ENCODE measurements around the gene GIPR. TPM values are rescaled to one million over a fixed set of nuclear protein-coding genes. Genes with fewer than 3 reads are reported as not detected.
A peak's percentile ranks its signal among the peaks of the same experiment; 100 is the strongest.

The GIPR gene
- total RNA-seq, 1 experiment from 2014 or later, result 3.9 TPM

GRCh38 chr19:45636275-45636674 lies 31.7 kb upstream of the GIPR start:
- Histone ChIP-seq H3K79me2 (ENCODE audit: low read length) (peaks cover 17% of the 10 kb centered on the region), H3K27me3 (ENCODE audit: low read length) (no peaks in the 10 kb centered on the region), H3K9me3 (ENCODE audit: low read length) (no peaks in the 10 kb centered on the region), H3K4me1 (ENCODE audit: low read length) (peaks cover 23% of the 10 kb centered on the region), H3K27ac (ENCODE audit: low read length) (no peak overlapping the region), H3K36me3 (ENCODE audit: insufficient read depth, low read length) (no peaks in the 10 kb centered on the region), H3K4me3 (ENCODE audit: low read length) (no peak overlapping the region), H4K20me1 (ENCODE audit: insufficient read depth, low read depth, low read length) (no peaks in the 10 kb centered on the region), H3K4me2 (ENCODE audit: low read depth, low read length, poor library complexity, severe bottlenecking) (no peak overlapping the region), H3K9ac (ENCODE audit: low read length) (no peak overlapping the region), H3K9me2 (replicated peaks; ENCODE audit: insufficient read depth, low read length) (no peaks in the 10 kb centered on the region), H2AFZ (ENCODE audit: low read length) (no peak overlapping the region)
- no peak for DNase-seq

- no peaks in the 10 kb centered on the region for H4K20me1 ChIP-seq (ENCODE audit: insufficient read depth, low read depth, low read length)
- H3K9me3 ChIP-seq (ENCODE audit: low read length), result no peaks in the 10 kb centered on the region
- H3K27me3 ChIP-seq (ENCODE audit: low read length), result no peaks in the 10 kb centered on the region
- H3K9ac ChIP-seq (ENCODE audit: low read length), result no peak overlapping the region
- no peak overlapping the region for H3K4me3 ChIP-seq (ENCODE audit: low read length)
- no peaks in the 10 kb centered on the region for H3K9me2 ChIP-seq (replicated peaks; ENCODE audit: insufficient read depth, low read length)
- H3K27ac ChIP-seq (ENCODE audit: low read length), result no peak overlapping the region
- H2AFZ ChIP-seq (ENCODE audit: low read length), result no peak overlapping the region
- H3K4me2 ChIP-seq (ENCODE audit: low read depth, low read length, poor library complexity, severe bottlenecking), result no peak overlapping the region
- H3K79me2 ChIP-seq (ENCODE audit: low read length), result peaks cover 17% of the 10 kb centered on the region
- no peaks in the 10 kb centered on the region for H3K36me3 ChIP-seq (ENCODE audit: insufficient read depth, low read length)
- DNase-seq, result no peak
- peaks cover 29% of the 10 kb centered on the region for H3K4me1 ChIP-seq (ENCODE audit: low read length)
Observed at GRCh38 chr19:45636902-45637301, 31.1 kb upstream of the GIPR start.

GRCh38 chr19:45637890-45638667 lies 29.9 kb upstream of the GIPR start:
- no peak for DNase-seq
- Histone ChIP-seq H3K9ac (ENCODE audit: low read length) (peak overlapping the region; percentile 82), H3K79me2 (ENCODE audit: low read length) (peaks cover 17% of the 10 kb centered on the region), H3K36me3 (ENCODE audit: insufficient read depth, low read length) (no peaks in the 10 kb centered on the region), H3K4me2 (ENCODE audit: low read depth, low read length, poor library complexity, severe bottlenecking) (peak overlapping the region; percentile 79), H3K4me3 (ENCODE audit: low read length) (peak overlapping the region; percentile 84), H3K9me3 (ENCODE audit: low read length) (no peaks in the 10 kb centered on the region), H4K20me1 (ENCODE audit: insufficient read depth, low read depth, low read length) (no peaks in the 10 kb centered on the region), H3K4me1 (ENCODE audit: low read length) (peaks cover 32% of the 10 kb centered on the region), H2AFZ (ENCODE audit: low read length) (no peak overlapping the region), H3K27me3 (ENCODE audit: low read length) (no peaks in the 10 kb centered on the region), H3K27ac (ENCODE audit: low read length) (no peak overlapping the region), H3K9me2 (replicated peaks; ENCODE audit: insufficient read depth, low read length) (no peaks in the 10 kb centered on the region)

GRCh38 chr19:45638930-45639729 lies 28.9 kb upstream of the GIPR start, which contains the start of gene EML2:
EML2 (minus strand) TSS chr19:45639397; CDS start chr19:45639376, 21 bp downstream.
- Histone ChIP-seq H3K27ac (ENCODE audit: low read length) (peak within 1 kb of the TSS; percentile 32; the same call in 1 of the 2 replicates), H2AFZ (ENCODE audit: low read length) (peak within 1 kb of the TSS; percentile 86; the same call in 1 of the 2 replicates), H3K9me3 (ENCODE audit: low read length) (no peaks in the 10 kb centered on the region), H3K4me3 (ENCODE audit: low read length) (peak within 1 kb of the TSS; percentile 84), H3K27me3 (ENCODE audit: low read length) (no peaks in the 10 kb centered on the region), H3K9me2 (replicated peaks; ENCODE audit: insufficient read depth, low read length) (no peaks in the 10 kb centered on the region), H3K4me2 (ENCODE audit: low read depth, low read length, poor library complexity, severe bottlenecking) (peak within 1 kb of the TSS; percentile 79), H3K36me3 (ENCODE audit: insufficient read depth, low read length) (no peaks in the 10 kb centered on the region), H3K79me2 (ENCODE audit: low read length) (peaks cover 17% of the 10 kb centered on the region), H4K20me1 (ENCODE audit: insufficient read depth, low read depth, low read length) (no peaks in the 10 kb centered on the region), H3K9ac (ENCODE audit: low read length) (peak within 1 kb of the TSS; percentile 82), H3K4me1 (ENCODE audit: low read length) (peaks cover 42% of the 10 kb centered on the region)
- DNase-seq, result peak; percentile 87

GRCh38 chr19:45640849-45641273 lies 27.2 kb upstream of the GIPR start:
- Histone ChIP-seq H3K79me2 (ENCODE audit: low read length) (peaks cover 17% of the 10 kb centered on the region), H3K27ac (ENCODE audit: low read length) (no peak overlapping the region), H3K36me3 (ENCODE audit: insufficient read depth, low read length) (no peaks in the 10 kb centered on the region), H3K9ac (ENCODE audit: low read length) (no peak overlapping the region), H4K20me1 (ENCODE audit: insufficient read depth, low read depth, low read length) (no peaks in the 10 kb centered on the region), H3K27me3 (ENCODE audit: low read length) (no peaks in the 10 kb centered on the region), H3K4me3 (ENCODE audit: low read length) (peak overlapping the region; percentile 72; the same call in 1 of the 2 replicates), H2AFZ (ENCODE audit: low read length) (peak overlapping the region; percentile 47; the same call in 1 of the 2 replicates), H3K4me2 (ENCODE audit: low read depth, low read length, poor library complexity, severe bottlenecking) (peak overlapping the region; percentile 76), H3K9me3 (ENCODE audit: low read length) (no peaks in the 10 kb centered on the region), H3K9me2 (replicated peaks; ENCODE audit: insufficient read depth, low read length) (no peaks in the 10 kb centered on the region), H3K4me1 (ENCODE audit: low read length) (peaks cover 56% of the 10 kb centered on the region)
- DNase-seq, result no peak

GRCh38 chr19:45641274-45642105 lies 26.5 kb upstream of the GIPR start:
- Histone ChIP-seq H3K4me1 (ENCODE audit: low read length) (peaks cover 62% of the 10 kb centered on the region), H3K9ac (ENCODE audit: low read length) (peak overlapping the region; percentile 81)

GRCh38 chr19:45643024-45643926 lies 24.7 kb upstream of the GIPR start:
- H3K9me3 ChIP-seq (ENCODE audit: low read length), result no peaks in the 10 kb centered on the region
- H3K27me3 ChIP-seq (ENCODE audit: low read length), result no peaks in the 10 kb centered on the region
- no peak overlapping the region; the same call in 1 of the 2 replicates for H3K27ac ChIP-seq (ENCODE audit: low read length)
- H3K4me2 ChIP-seq (ENCODE audit: low read depth, low read length, poor library complexity, severe bottlenecking), result peak overlapping the region; percentile 76
- peak overlapping the region; percentile 90; the same call in 1 of the 2 replicates for H2AFZ ChIP-seq (ENCODE audit: low read length)
- H3K36me3 ChIP-seq (ENCODE audit: insufficient read depth, low read length), result no peaks in the 10 kb centered on the region
- DNase-seq, result peak; percentile 96
- peaks cover 57% of the 10 kb centered on the region for H3K4me1 ChIP-seq (ENCODE audit: low read length)
- peak overlapping the region; percentile 61 for H3K9ac ChIP-seq (ENCODE audit: low read length)
- peaks cover 8% of the 10 kb centered on the region for H3K79me2 ChIP-seq (ENCODE audit: low read length)
- no peaks in the 10 kb centered on the region for H4K20me1 ChIP-seq (ENCODE audit: insufficient read depth, low read depth, low read length)
- H3K9me2 ChIP-seq (replicated peaks; ENCODE audit: insufficient read depth, low read length), result no peaks in the 10 kb centered on the region
- peak overlapping the region; percentile 65 for H3K4me3 ChIP-seq (ENCODE audit: low read length)

More at GRCh38 chr19:45641274-45642105, 26.5 kb upstream of the GIPR start:
- H3K9me2 ChIP-seq (replicated peaks; ENCODE audit: insufficient read depth, low read length), result no peaks in the 10 kb centered on the region
- H3K36me3 ChIP-seq (ENCODE audit: insufficient read depth, low read length), result no peaks in the 10 kb centered on the region
- no peaks in the 10 kb centered on the region for H3K27me3 ChIP-seq (ENCODE audit: low read length)
- peak overlapping the region; percentile 47 for H2AFZ ChIP-seq (ENCODE audit: low read length)
- no peaks in the 10 kb centered on the region for H4K20me1 ChIP-seq (ENCODE audit: insufficient read depth, low read depth, low read length)
- peak overlapping the region; percentile 67 for H3K27ac ChIP-seq (ENCODE audit: low read length)
- H3K9me3 ChIP-seq (ENCODE audit: low read length), result no peaks in the 10 kb centered on the region
- H3K4me3 ChIP-seq (ENCODE audit: low read length), result peak overlapping the region; percentile 72
- DNase-seq, result peak; percentile 98
- H3K79me2 ChIP-seq (ENCODE audit: low read length), result peaks cover 17% of the 10 kb centered on the region
- H3K4me2 ChIP-seq (ENCODE audit: low read depth, low read length, poor library complexity, severe bottlenecking), result peak overlapping the region; percentile 76

Data from Karpas-422 (cell line).